Measurements from ENCODE around the gene TPD52L1. TPM values are rescaled to one million over a fixed set of nuclear protein-coding genes. Genes with fewer than 3 reads are reported as not detected.

Gene TPD52L1
- total RNA-seq, 1 experiment from 2014 or later, result 18.1 TPM

DNA sequence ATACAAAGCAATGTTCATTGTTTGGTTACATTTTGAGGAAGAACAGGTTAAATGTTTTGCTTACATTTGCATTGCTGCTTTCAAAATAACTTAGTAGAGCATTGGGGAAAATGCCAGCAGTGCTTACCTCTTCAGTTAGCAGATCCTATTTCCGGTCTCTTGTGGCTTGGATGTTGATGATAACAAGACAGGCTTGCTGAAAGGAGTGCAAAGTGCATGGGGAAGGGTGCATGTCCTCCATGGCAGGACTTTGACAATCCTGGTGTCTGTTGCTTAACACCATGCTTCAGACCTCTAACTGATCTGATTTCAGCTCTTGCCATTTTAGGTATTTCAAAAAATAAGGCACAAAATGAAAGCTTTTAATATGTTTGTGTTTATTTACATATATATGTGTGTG, 21.1 kb downstream of the TPD52L1 start:
- no peak for DNase-seq (ENCODE audit: low read depth)

DNA sequence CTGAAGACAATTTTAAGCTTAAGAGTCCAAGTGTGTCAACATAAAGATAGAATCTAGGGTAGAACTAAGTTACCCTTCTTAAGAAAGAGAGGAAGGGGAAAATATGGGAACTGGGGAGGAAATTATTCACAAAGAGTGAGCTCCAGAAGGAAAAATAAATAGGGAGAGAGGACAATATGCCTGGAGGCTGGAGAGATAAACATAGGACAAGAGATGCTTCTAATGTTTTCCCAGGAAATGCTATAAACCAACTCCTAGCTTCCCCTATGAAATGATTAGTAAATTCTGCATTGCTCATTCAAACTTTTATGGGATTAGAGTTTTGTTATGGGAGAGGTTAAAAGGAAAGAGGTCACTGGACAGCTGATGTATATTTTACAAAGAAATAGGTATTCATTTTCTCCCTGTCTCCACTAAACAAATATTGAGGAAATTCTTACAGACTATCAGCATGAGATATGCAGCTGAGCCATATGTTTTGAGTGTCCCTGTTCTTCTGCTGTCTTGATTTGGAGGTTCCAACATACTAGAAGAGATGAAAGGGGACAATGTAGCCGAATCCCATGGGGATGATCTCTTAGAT, 22.0 kb downstream of the TPD52L1 start:
- no peak for DNase-seq (ENCODE audit: low read depth)

GRCh38 chr6:125182237-125183008, 28.9 kb downstream of the TPD52L1 start:
- DNase-seq (ENCODE audit: low read depth), result no peak

- DNase-seq (ENCODE audit: low read depth), result no peak
Measured at GRCh38 chr6:125183391-125183790, 29.8 kb downstream of the TPD52L1 start.

- DNase-seq (ENCODE audit: low read depth), result no peak
Measured at GRCh38 chr6:125188037-125188436, 34.5 kb downstream of the TPD52L1 start.

DNA sequence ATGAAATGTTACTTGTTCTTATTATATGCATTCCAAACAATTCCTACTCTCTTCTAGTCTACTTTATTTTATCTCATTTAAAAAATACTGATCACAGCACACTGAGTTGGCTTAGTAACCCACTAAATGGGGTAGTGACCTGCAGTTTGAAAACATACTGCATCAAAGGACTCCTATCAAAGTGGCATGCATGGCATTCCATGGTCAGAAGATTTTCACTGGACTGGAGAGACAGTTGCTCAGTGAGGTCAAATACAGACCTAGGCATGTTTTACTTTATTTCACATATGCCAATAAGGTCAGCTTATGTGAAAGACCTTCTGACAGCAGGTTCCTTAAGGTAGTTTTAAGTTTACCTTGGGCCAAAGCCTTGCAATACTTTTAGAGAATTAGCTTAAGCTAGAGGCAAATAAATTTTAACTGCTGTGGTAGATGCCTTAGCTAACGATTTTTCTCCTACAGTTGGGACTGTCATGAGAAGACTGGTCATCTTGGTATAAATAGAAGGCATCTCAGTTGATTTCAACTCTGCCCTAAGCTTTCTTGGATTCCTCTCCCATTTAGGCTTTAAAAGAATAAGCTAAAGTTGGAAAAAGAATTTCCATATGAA, 35.1 kb downstream of the TPD52L1 start:
- DNase-seq (ENCODE audit: low read depth), result no peak

GRCh38 chr6:125189494-125189893, 35.9 kb downstream of the TPD52L1 start:
- no peak for DNase-seq (ENCODE audit: low read depth)

- no peak for DNase-seq (ENCODE audit: low read depth)
Measured at GRCh38 chr6:125190667-125191066, 37.1 kb downstream of the TPD52L1 start.

- DNase-seq (ENCODE audit: low read depth), result peak; percentile 91
Measured at GRCh38 chr6:125191916-125192609, 38.5 kb downstream of the TPD52L1 start.

- no peak for DNase-seq (ENCODE audit: low read depth)
Measured at GRCh38 chr6:125192610-125192930, 39.0 kb downstream of the TPD52L1 start.

DNA sequence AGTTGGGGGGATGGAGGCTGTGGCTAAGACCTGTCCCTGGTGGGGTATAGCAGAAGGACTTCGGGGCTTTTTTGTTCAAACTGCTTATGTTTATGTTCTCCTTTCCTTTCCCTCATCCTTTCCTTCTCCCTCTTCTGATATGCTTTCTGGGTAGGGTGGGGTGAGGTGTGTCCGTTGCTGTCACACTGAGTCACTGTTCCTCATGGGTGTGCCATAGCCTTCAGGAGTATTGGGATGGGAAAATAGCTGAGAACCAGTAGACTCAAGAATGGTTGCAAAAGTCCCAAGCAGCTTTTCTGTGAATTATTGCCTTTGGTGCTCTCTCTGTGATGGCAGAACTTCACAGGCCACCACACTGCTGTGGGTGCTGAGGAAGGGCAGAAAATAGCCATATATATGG, 39.6 kb downstream of the TPD52L1 start:
- DNase-seq (ENCODE audit: low read depth), result peak; percentile 55

DNA sequence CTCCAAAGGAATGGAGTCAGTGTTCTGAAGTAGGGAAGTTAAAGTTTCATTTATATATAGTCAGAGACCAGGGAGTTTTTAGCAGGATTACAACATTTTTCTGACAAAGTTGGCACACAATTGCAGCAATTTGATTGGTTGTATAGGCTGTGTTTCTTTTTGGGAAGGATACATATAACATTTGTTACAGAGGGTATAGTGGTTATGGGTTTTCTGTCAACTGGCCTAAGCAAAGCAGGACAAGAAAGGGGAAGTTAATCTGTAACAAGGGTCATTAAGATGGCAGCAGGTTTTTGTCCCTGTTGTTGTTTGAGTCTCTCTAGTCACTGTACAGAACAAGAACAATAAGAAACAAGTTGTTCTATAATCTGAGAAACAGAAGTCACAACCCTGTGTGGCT, 41.4 kb downstream of the TPD52L1 start:
- DNase-seq (ENCODE audit: low read depth), result no peak

GRCh38 chr6:125195526-125195925, 42.0 kb downstream of the TPD52L1 start:
- DNase-seq (ENCODE audit: low read depth), result no peak

- no peak for DNase-seq (ENCODE audit: low read depth)
Measured at GRCh38 chr6:125196613-125197012, 43.0 kb downstream of the TPD52L1 start.

GRCh38 chr6:125197795-125198269, 44.3 kb downstream of the TPD52L1 start:
- peak; percentile 85 for DNase-seq (ENCODE audit: low read depth)

DNA sequence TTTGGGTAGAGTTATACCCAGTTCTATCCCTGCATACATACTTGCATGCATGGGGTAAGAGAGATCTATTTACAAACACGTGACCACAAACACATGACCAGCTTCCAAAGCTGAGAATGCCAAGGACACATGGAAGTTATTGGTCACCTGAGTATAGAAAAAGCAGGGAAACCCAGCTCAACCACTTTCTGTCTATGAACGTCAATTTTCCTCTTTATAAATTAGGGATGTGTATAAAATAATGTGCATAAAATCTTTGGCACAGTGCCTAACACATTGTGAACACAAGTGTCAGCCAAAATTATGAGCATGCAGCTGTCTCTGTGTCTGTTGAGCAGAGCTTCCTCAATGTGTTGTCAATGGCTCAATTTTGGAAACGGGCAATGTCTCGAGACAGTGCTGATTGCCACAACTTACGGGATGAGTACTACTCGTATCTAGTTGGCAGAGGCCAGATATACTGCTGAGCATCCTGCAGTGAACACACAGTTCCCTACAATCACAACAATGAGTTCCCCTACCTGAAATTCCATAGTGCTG, 44.9 kb downstream of the TPD52L1 start:
- DNase-seq (ENCODE audit: low read depth), result no peak

DNA sequence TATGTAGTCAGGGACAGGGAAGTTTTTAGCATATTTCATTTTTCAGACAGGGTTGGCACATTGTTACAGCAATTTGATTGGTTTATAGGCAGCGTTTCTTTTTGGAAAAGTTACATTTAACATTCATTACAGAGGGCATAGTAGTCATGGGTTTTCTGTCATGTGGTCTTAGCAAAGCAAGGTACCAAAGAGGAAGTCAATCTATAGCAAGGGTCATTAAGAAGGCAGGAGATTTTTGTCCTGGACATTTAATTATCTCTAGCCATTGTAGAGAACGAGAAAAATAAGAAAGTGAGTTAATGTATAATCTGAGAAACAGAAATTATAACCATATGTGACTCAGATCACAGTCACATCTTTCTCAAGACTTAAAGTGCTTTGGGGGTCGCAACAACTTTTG, 47.4 kb downstream of the TPD52L1 start:
- no peak for DNase-seq (ENCODE audit: low read depth)

DNA sequence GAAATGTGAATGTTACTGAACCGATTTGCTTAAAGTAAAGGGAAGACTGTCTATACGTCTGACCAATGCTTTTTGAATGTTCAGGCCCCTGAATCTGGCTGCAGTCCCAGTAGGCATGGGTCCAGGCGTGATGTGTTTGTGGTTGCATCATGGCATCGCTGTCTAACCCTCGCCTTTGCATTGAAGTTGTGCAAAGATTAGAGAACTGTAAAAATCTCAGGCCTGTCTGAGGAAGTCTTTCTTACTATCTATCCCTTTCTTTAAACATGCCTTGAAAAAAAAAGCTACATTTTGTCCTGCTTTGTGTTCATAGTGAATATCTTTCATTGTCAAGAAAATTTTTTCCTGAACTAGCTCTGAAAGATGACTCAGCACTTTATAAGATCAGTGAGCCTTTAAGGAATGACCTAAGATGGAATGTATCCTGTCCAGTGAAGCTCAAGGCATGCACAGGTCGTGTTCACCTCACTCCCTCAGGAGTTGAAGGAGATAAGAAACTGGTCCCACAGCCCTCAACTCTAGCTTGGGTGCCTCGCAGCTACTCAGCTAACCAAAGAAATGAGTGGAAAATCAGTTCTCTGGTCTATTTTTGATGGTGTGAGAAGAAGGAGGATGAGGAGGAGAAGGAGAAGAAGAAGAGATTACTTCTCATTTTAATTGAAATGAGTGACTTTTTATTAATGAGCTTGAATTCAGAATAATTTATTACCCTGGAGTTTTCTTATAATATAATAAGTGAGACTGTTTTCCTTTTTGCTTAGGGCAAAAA, 48.6 kb downstream of the TPD52L1 start:
- peak; percentile 89 for DNase-seq (ENCODE audit: low read depth)

- no peak for DNase-seq (ENCODE audit: low read depth)
Measured at GRCh38 chr6:125203395-125203794, 49.8 kb downstream of the TPD52L1 start.

- no peak for DNase-seq (ENCODE audit: low read depth)
Measured at GRCh38 chr6:125205931-125206330, 52.4 kb downstream of the TPD52L1 start.

- no peak for DNase-seq (ENCODE audit: low read depth)
Measured at GRCh38 chr6:125206389-125206788, 52.8 kb downstream of the TPD52L1 start.

All from HT1080 (cell line).